Retina (tissue), 1 donor: ENCODE measurements around the gene TOP3A.
A peak's percentile ranks its signal among the peaks of the same experiment; 100 is the strongest.

Experiments used
- DNase-seq: peaks from one replicate; pipeline ENCODE4 v3.0.0-alpha.2; 2016

Gene TOP3A

GRCh38 chr17:18252160-18252559 lies 62.6 kb downstream of the TOP3A start:
- no peak for DNase-seq

- no peak for DNase-seq
Observed at GRCh38 chr17:18251204-18251603, 63.6 kb downstream of the TOP3A start.

- DNase-seq, result no peak
Observed at GRCh38 chr17:18250708-18251107, 64.1 kb downstream of the TOP3A start.

- no peak for DNase-seq
Observed at GRCh38 chr17:18250259-18250658, 64.5 kb downstream of the TOP3A start.

GRCh38 chr17:18248811-18249210 lies 66.0 kb downstream of the TOP3A start:
- DNase-seq, result no peak

GRCh38 chr17:18248300-18248731 lies 66.5 kb downstream of the TOP3A start:
- DNase-seq, result peak; percentile 72

GRCh38 chr17:18247613-18248001 lies 67.2 kb downstream of the TOP3A start:
- no peak for DNase-seq

- DNase-seq, result peak; percentile 51
Observed at GRCh38 chr17:18246880-18247612, 67.7 kb downstream of the TOP3A start.

- no peak for DNase-seq
Observed at GRCh38 chr17:18246109-18246725, 68.6 kb downstream of the TOP3A start.

- no peak for DNase-seq
Observed at GRCh38 chr17:18245038-18245776, 69.6 kb downstream of the TOP3A start.

GRCh38 chr17:18241229-18241871 lies 73.4 kb downstream of the TOP3A start:
- no peak for DNase-seq

GRCh38 chr17:18240449-18240848 lies 74.3 kb downstream of the TOP3A start:
- no peak for DNase-seq

- DNase-seq, result no peak
Observed at GRCh38 chr17:18238299-18238698, 76.5 kb downstream of the TOP3A start.

GRCh38 chr17:18237461-18237860 lies 77.3 kb downstream of the TOP3A start:
- no peak for DNase-seq

GRCh38 chr17:18236494-18236893 lies 78.3 kb downstream of the TOP3A start:
- no peak for DNase-seq

GRCh38 chr17:18235743-18236256 lies 79.0 kb downstream of the TOP3A start:
- no peak for DNase-seq

GRCh38 chr17:18234853-18235380 lies 79.9 kb downstream of the TOP3A start:
- no peak for DNase-seq

GRCh38 chr17:18233803-18234518 lies 80.8 kb downstream of the TOP3A start:
- no peak for DNase-seq

GRCh38 chr17:18231164-18231563 lies 83.6 kb downstream of the TOP3A start:
- peak; percentile 70 for DNase-seq

GRCh38 chr17:18230288-18231141 lies 84.3 kb downstream of the TOP3A start:
- DNase-seq, result peak; percentile 44

GRCh38 chr17:18229771-18230170 lies 85.0 kb downstream of the TOP3A start:
- DNase-seq, result peak; percentile 24
